GM18870 (cell line): Measurements from ENCODE around the gene LOXL1.

ENCODE experiments used
- ATAC-seq: cut with Tn5 transposase; IDR thresholded peaks from one replicate; pipeline ENCODE4 v1.9.1; 2021; ENCODE audit warnings: moderate library complexity; ENCODE audit not compliant: unreplicated experiment

LOXL1 gene

DNA sequence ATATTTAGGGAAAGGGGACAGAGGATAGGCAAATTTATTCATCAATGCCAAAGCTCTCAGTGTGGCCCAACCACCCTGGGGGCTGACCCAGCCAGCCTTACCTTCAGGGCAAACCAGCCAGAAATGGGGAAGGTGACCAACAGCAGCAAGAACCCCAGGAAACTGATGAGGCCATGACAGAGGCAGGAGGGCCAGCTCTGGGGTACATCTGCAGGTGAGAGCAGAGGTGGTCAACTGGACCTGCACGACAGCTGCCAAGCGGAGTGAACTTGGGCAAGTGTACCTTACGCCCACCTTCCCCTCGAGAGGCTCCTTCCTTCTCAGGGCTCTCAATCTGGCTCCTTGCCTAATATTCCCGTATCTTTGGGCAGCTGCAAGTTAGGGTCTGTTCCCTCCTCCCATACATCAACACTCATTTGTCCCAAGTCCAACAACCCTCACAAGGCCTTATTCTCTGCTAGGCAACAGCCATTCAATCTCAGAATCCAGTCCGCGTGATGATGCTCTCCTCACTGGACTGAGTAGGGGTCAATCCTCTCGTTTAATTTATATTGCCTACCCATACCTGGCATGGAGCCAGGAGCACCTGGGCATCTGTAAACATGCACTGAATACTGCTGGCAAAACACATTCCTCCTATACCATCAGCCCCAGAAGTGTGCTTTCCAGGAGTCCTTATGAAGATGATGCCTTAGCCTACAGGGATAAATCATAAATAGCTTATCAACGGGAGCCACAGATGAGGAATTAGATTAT lies 64.2 kb downstream of the LOXL1 start:
- no peak for ATAC-seq

DNA sequence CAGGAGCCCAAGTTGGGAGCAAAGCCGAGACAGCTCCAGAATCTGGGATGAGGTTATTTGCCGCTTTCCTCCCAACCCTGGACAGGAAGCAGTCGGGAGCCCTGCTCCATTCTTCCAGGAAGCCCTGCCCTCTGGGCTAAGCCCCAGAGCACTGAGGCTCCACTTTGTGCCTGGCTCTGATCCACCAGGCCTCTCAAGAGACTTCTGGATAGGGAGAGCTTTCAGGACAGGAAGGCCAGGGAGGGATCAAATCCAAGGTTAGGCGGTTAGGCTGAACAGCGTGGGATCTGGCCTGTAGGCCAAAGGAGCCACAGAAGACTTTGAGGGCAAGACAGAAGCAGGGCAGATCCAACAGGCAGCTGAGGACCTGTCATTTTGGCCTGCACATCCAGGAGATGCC lies 65.0 kb downstream of the LOXL1 start:
- ATAC-seq: no peak

DNA sequence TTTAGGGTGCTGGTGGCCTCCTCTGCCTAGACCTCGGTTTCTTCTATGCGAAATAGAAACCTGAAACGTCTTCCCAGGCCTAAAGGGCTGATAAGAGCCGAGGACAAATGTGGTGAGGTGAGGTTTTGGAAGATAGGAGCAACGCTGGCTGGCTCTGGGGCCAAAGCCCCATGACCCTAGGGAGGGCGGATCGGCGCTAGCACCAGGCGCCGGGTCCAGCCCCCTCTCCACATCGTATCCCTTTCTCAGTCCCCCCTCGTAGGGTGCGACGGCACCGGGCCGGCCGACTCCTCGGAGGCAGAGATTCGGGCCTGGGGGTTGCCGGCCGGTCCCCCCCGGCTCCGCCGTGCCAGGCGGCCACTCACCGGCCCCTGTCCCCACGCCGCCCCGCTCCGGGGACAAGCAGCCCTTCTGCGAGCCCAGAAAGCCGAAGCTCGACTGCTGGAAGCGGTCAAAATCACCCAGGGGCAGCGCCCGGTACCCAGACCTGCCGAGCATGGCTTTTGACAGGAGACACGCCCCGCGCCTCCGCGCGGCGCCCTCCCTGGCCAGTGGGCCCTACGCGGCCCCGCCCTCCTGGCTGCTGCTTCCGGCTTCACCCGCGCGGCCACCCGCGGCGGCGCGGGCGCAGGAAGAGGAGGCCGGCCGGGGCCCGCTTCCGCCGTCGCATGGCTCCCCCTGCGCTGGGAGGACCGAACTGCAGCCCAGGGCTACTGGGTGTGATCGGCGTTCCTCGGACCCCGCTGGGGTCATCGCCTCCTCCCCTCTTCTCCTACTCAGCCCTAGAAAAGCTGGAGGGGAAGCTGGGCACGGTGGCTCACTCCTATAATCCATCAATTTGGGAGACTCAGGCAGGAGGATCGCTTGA lies 65.7 kb downstream of the LOXL1 start, which contains the start of gene STOML1:
STOML1 (minus strand) TSS at position 570 of the 868 bp plus-strand sequence; CDS start at position 498, 72 bp downstream.
- ATAC-seq: peak; percentile 31

DNA sequence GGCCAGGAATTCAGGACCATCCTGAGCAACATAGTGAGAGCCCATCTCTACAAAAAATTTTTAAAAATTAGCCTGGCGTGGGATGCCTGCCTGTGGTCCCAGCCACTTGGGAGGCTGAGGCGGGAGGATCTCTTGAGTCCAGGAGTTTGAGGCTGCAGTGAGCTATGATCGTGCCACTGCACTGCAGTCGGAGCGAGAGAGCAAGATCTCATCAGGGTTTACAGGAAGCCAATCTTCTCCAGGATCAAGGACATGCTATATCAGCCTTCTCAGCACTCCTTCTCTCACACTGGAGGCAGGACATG lies 66.3 kb downstream of the LOXL1 start:
- ATAC-seq: no peak

DNA sequence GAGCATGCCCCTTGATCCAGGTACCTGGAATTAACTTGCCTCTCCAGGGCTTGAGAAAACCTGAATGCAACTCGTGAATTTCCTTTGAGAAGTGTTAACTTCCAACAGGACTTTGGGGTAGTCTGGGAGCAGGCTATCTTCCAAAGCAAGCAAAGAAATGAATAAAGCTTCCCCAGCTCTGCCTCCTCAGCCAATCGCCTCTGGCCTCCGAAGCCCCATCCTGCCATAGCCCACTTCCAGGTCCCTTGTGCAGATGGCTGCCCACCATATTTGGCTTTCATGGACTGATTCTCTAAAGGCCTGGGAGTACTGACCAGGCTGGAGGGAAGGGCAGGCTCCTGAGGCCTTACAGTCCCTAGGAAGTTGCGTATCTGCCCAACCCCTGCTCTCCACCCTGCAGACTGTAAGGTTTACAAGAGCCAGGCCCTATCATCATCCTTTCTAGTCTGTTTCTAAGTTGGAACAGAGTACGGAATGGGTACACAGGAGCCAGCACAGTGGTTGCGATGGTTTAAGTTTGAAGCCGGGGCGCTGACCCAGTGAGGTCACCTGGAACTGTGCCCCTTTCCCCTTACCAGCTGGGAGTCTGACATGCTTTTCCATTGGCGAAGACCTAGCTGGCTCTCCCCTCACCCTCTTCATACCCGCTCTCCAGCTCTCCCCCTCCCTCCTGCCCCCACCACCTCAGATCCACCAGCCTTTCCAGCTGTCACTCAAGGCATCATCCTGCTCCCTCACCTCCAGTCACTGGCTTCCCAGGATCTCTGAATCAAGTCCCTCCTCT lies 67.1 kb downstream of the LOXL1 start:
- ATAC-seq: no peak

DNA sequence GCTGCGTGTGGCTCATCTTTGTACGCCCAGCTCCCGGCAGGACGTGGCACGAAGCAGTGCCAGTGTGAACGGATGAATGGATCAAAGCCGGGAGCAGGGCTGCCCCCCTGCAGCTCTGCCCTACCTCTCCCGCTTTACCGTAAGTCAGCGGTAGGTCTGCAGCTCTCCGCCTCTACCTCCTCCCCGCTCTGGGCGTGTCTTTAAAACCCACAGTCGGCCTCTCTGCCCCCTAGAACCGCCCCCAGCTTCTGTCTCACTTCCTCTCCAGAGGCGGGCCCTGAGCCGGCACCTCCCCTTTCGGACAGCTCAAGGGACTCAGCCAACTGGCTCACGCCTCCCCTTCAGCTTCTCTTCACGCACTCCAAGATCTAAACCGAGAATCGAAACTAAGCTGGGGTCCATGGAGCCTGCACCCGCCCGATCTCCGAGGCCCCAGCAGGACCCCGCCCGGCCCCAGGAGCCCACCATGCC lies 68.2 kb downstream of the LOXL1 start, which contains the start of gene PML:
PML (plus strand) TSS at position 304 of the 471 bp plus-strand sequence; CDS start at position 401, 97 bp downstream.
- peak; percentile 54 for ATAC-seq

DNA sequence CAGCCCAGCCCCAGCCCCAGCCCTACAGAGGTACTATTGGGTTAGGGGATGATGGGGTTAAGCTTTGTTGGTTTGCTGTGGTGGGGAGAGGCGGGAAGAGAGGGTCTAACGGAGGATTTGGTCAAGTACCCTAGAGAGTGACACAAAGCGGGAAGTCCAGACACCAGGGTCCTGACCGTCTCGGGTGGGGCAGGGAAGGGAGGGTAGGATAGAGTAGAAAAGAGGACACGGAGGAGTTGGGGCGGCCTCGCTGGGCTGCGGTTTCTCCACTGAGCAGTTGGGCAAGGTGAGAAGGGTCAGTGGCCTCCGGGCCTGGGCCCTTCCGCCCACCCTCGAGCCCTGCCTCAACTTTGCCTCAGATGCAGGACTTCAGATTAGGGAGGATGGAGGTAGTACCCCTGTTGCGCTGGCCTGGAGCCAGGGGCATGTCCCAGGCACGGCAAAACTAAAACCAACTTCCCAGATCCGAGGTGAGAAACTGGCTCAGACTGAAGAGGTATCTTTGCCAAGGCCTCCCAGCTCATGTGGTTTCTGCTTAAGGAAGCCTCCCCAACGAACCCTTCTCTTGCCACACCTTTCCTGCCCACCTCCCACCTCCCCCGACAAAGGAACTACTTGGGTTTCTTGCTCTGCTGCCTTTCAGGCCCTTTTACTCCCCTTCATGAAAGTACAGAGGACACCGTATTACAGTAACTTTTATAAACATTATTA lies 68.8 kb downstream of the LOXL1 start:
- no peak for ATAC-seq

DNA sequence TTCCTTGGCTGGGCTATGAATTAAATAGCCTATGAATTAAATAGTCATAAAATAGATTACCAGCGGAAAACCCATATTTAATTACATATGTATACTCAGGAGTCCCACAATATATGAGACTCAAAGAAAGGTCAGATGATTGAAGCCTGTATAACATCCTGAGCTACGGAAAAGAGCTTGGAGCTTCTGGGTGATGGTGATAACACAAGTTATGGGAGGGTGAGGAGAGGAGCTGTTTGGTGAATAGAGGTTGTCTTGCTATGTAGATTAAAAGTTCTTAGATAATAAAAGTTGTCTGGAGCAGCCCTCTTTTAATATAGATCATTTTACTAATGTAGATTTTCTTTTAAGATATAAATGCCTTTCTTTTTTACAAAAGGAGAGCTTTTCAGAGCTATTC lies 70.0 kb downstream of the LOXL1 start:
- ATAC-seq: no peak

DNA sequence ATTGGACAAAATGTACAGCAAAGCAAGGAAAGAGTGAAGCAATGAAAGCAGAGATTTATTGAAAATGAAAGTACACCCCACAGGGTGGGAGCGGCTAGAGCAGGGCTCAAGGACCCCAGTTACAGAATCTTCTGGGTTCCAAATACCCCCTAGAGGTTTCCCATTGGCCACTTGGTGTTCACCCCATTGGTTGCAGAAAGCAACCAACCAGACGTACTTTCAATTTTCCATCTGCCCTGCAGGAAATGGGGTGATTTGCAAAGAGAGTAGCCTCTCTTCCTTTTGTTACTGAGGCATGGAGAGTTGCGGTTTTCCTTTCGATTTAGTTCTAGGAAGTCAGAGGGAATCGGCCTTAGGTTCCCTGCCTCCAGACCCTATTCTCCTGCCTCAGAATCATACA lies 70.7 kb downstream of the LOXL1 start:
- ATAC-seq: peak; percentile 30

DNA sequence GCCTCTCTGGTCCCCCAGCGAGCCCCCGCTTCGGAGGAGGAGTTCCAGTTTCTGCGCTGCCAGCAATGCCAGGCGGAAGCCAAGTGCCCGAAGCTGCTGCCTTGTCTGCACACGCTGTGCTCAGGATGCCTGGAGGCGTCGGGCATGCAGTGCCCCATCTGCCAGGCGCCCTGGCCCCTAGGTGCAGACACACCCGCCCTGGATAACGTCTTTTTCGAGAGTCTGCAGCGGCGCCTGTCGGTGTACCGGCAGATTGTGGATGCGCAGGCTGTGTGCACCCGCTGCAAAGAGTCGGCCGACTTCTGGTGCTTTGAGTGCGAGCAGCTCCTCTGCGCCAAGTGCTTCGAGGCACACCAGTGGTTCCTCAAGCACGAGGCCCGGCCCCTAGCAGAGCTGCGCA lies 71.7 kb downstream of the LOXL1 start:
- ATAC-seq: no peak
